GM19455 (cell line): ENCODE measurements around the gene FADS2.
"Not testable (repeated sequence)": the region's sequence is repeated elsewhere in the genome, so short reads cannot be mapped to it uniquely, and the experiment has no call there.

Experiments
- ATAC-seq: cut with Tn5 transposase; IDR thresholded peaks from one replicate; pipeline ENCODE4 v1.9.1; 2021; ENCODE audit not compliant: unreplicated experiment

FADS2 gene

DNA sequence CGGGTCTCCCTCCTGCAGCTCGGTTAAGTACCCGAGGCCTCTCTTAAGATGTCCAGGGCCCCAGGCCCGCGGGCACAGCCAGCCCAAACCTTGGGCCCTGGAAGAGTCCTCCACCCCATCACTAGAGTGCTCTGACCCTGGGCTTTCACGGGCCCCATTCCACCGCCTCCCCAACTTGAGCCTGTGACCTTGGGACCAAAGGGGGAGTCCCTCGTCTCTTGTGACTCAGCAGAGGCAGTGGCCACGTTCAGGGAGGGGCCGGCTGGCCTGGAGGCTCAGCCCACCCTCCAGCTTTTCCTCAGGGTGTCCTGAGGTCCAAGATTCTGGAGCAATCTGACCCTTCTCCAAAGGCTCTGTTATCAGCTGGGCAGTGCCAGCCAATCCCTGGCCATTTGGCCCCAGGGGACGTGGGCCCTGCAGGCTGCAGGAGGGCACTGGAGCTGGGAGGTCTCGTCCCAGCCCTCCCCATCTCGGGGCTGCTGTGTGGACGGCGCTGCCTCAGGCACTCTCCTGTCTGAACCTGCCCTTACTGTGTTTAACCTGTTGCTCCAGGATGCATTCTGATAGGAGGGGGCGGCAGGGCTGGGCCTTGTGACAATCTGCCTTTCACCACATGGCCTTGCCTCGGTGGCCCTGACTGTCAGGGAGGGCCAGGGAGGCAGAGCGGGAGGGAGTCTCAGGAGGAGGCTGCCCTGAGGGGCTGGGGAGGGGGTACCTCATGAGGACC is 38.3 kb downstream of the FADS2 start:
- no peak for ATAC-seq

DNA sequence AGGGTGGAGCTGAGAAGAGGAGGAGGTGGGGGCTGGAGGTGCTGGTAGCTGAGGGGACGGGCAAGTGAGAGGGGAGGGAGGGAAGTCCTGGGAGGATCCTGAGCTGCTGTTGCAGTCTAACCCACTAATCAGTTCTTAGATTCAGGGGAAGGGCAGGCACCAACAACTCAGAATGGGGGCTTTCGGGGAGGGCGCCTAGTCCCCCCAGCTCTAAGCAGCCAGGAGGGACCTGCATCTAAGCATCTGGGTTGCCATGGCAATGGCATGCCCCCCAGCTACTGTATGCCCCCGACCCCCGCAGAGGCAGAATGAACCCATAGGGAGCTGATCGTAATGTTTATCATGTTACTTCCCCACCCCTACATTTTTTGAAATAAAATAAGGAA is 38.9 kb downstream of the FADS2 start:
- no peak for ATAC-seq

DNA sequence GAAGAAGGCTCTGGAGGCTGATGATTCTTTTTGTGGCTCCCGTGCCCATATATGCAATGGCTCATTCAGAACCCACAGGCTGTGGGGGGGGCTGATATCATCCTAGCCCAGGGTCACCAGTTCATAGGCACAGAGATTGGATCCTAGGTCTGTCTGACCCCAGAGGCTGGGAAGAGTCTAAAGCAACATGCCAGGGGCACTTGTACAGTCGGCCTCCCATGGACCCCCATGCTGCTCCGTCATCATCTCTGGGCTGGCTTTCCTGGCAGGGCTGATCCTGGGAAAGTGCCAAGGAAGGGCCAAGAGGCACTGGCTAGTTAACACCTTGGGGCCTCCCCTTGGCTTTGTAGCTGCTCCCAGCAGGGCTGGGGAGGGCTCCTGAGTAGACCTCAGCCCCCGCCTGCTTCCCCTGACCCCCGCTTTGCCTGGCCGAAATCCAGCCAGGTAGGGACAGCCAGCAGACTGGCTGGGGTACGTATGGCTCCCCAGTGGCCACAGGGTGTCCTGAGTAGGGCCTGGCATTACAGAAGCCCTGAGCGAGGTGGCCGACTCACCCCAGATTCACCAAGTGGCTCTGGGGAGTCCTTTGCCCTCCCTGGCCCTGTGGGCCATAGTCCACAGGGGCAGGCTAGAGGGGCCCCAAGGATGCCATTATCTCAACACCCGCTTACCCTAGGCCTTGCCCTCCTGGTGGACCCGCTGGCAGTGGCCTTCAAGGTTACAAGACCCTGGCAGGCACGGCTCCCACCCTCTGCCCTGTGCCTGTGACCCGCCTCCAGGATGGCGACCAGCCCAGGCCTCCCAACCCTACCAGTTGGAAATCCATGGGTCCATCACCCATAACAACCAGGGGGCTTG is 40.7 kb downstream of the FADS2 start:
- no peak for ATAC-seq

DNA sequence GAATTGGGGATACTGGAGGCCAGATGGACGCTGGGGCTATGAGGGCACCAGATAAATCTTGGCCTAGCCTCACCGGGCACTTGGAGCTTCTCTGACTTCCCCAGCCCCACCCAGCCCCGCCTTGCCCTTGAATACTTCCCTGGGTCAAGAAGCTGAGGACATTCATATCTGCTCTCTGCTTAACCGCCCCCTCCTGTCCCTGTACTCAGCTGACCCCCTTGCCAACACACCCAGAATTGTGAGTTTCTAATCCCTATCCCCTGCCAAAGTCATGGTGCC is 41.3 kb downstream of the FADS2 start:
- ATAC-seq: no peak

DNA sequence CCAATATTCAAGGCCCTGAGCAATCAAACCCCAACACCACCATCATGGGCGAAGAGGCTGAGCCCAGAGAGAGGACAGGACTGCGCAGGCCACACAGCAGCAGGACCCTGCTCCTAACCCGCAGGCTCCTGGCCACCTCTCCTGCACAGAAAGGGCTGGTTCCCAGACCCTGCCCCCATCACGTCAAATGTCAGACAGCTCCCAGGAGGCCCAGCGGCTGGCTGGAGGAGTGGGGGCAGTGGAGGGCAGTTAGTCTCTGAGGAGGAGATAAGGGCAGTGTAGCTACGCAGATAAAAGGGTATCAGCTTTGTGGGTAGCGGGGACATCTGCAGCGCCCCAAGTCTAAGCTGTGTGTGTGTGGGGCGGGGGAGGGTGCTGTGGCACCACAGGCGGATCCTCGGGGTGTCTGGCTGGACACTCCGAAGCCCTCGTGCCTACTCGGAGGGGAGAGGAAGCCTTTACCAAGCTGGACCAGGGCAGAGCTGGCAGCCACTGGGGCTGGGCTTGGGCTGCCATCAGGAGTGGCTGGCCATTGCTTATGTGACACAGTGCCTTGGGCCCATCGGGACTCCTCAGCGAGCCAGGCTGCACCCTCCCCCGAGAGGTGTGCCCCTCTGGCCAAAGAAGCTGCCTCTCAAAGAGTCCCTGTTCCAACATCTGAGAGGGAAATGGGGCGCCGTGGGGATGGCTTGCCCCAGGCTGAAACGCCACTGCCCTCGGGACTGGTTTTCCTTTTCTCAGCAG is 41.8 kb downstream of the FADS2 start:
- no peak for ATAC-seq

DNA sequence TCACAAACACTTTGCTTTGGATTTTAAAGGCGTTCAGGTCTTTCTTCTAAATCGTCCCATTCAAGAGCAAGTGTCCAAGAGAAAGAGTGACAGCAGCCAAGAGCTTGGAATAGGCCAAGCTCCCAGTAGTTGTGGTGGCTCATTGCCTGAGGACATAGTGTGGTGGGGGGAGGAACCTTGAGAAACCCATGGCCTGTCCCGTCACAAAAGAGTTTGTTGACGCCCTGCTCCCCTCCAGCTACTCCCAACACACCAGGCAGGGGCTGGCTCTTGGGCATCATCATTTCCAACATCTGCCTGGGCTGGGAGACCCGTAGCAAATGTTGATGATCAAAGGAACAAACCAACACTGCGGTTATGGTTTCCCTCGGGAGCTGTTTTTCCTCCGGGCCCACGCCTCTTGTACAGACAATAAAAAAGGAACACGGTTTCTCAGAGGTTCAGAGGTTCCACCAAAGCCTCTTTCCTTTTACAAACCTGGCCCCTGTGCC is 42.5 kb downstream of the FADS2 start:
- ATAC-seq: no peak

DNA sequence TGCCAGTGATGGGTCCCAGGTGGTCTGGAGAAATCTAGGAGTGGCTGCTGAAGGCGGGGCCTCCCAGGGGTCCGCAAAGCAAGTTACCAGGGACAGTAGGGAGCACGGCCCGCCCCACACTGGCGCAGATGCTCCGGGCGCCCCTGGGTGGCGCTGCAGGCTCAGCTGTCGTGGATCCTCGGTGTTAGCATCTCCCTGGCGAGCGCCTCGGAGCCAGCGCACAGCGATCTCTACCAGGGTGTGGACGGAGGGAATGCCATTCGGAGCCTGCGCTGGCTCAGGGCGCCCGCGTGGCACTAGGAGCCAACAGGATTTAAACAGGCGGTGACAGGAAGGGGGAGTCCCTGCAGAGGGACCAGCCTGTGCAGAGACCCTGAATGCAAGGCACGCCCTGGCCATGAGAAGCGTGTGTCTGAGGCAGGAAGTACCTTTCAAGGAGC is 43.1 kb downstream of the FADS2 start:
- ATAC-seq: peak; percentile 60

DNA sequence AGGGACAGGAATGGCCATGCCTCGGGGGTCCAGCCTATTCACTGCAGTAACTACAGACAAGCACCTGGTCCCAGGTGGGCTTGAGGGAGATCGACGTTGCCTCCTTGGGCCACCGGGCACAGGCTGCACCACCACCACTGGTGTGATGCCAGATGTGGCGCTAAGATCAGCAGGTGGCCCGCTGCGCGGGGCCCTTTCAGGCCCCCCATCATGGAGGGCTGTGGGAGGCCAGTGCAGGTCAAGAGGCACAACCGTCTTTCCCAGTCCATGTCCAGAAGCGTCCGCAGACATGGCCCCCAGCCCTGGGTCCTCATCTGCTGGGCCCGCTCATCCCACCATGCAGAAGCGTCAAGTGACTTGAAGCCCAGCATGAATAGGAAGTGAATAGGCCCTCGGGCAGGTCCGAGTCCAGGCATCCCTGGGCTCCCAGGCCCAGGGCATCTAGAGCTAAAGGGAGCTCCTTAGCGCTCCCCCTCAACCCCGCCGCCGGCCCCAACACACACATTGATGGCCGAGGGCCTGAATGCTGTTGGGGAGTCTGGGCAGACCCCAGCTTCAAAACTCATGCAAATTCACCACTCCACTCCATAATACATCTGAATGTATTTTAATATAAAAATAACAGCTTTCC is 45.0 kb downstream of the FADS2 start:
- no peak for ATAC-seq

DNA sequence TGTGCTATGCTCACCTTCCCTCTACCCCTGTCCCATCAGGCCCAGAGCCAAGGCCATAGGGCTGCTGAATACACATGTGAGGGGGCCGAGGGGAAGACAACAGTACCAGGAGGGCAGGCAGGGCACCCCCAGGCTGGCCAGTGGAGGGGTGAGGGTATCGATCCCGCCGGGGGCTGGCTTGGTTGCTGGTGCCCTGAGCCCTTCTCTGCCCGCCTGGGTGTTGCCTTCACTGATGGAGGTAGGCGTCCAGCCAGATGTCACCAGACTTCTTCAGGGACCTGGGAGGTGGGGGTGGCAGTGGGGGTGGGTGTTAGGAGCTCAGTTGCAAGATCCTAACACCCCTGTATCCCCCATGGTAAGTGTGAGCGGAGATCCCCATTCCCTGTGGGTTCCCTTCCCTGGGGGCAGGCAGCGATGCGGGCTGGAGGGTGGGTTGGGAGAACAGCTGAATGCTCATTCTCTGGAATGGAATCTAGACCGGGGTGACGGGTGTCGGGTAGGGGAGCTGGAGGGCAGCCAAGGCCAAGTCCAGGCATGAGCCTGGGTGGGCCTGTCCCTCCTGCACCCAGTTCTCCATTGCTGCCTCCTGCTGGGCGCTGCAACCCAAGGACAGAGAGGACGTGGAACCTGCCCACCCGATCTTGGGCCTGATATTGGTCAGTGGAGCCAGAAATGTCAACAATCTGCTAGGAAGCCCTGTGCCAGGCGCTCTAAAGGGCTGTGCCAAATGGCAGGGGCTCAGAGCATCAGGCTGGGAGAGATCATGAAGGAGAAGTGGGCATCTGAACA is 45.7 kb downstream of the FADS2 start:
- no peak for ATAC-seq

DNA sequence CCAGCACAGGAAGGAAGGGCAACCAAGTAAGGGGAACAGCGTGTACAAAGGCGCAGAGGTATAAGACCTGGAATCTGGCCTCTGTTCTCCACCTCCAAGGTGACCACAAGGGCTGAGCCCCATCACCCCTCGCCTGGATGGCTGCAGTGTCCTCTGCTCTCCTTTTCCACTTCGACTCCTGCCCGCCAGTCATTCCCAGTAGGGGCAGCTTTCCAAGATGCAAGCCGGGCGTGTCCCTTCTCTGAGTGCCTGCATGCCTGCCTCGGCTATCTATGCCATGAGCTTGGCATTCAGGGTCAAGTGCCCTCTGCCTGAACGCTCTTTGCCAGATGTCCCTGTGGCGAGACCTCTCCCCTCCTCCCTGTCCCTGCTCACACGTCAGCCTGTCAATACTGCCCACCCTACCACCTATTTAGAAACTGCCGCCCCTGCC is 46.3 kb downstream of the FADS2 start:
- ATAC-seq: no peak

DNA sequence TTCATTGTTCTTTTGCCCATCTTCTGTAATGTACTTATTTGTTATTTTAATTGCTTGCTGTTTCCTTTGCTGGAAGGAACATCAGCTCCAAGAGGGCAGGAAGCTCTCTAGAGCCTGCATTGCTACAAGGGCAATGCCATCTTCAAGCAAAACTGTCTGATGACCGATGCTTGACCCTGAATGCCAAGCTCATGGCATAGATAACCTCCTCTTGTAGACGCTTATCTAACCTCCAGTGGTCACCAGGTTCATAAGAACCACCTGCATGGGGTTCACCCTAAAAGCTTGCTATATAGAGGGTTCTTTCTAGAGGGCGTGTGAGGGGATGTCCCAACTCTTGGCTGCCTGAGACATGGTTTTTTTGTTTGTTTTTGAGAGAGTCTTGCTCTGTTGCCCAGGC is 46.8 kb downstream of the FADS2 start:
- no peak for ATAC-seq

DNA sequence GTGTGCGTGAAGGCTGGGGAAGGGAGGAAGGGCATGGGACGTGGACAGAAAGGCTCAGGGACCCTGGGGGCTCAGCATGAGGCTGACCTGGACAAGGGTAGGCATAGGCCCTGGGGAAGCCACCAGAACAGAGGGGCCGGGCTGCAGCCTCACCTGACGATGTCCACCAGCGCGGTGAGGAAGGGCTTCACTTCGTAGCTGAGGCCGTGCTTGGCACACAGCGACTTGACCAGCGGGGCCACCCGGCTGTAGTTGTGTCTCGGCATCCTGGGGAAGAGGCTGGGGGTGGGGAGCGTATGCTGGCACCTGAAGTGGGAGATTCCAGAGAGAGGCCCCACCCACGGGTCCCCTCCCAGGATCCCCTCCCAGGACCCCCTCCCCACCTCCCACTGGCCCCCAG is 47.6 kb downstream of the FADS2 start:
- no peak for ATAC-seq

DNA sequence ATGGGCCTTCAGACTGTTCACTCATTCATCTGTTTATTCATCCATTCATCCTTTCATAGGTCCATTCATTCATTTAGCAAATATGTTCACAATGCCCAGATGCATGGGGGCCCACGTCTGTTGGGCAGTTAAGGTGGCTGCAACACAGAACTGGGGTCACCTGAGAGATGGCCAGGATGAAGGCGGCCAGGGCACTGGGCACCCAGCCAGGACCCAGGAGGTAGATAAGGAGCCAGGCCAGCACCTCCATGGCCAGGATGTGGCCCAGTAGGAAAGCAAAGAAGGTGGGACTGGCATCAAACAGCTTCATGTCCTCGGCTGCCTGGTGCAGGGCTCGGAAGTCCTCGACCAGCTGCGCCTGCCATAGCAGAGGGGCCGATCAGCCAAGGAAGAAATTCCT is 51.1 kb downstream of the FADS2 start:
- no peak for ATAC-seq

DNA sequence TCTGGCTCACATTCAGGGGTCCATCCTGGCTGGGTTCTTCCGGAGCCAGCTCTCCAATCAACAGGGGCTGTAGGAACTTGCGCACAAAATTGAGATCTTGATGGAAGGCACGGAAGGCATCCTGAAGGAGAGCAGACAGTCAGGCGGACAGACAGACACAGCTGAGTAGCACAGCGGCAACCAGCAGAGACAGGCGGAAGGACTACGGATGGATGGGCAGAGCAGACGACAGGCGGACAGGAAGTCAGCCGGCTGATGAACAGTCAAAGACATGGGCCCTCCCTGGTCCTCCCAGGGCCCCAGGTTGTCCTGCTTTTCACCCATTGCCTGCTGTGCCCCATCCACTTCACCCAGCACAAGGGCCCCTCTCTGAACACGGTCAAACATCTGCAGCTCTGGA is 51.9 kb downstream of the FADS2 start:
- no peak for ATAC-seq

DNA sequence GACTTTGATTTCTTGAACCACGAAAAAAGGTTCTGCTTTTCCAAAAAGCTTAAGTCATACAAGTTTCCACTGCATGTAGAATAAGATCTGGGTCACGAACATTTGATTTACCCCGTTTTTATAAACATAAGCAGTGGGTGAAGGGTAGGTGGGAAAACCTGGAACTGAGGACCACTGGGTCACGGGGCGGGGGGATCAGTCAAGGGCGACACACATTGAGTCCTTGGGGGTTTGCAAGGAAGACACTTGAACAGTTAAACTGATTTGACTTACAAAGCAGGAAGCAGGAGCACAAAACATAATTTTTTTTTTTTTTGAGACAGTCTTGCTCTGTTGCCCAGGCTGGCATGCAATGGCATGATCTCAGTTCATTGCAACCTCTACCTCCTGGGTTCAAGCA is 52.4 kb downstream of the FADS2 start:
- no peak for ATAC-seq

DNA sequence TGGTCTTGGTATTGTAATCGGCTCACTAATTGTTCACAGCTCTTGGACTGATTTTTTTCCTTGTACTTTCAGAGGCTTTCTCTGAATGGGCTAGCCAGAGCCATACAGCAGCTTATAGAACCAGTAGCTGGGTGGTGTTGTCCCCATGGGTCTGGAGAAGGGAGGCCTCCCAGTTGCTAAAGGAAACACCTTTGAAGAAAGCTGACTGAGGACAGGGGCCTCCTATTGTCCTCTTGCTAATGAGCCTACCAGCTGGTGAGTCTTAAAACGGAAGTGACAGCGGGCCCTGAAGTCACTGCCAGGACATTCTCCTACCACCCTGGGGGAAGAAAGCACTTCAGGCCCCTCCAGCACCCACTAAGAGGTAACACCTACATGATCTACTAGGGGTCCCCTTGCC is 53.3 kb downstream of the FADS2 start:
- no peak for ATAC-seq

DNA sequence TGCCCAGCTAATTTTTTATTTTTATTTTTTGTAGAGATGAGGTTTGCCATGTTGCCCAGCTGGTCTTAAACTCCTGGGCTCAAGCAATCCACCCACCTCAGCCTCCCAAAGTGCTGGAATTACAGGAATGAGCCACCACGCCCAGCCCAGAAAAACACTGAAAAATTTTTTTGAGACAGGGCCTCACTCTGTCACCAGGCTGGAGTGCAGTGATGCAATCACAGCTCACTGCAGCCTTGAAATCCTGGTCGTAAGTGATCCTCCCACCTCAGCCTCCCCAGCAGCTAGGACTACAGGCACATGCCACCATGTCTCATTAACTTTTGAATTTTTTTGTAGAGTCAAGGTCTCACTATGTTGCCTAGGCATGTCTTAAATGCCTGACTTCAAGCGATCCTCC is 54.2 kb downstream of the FADS2 start:
- not testable (repeated sequence) for ATAC-seq

DNA sequence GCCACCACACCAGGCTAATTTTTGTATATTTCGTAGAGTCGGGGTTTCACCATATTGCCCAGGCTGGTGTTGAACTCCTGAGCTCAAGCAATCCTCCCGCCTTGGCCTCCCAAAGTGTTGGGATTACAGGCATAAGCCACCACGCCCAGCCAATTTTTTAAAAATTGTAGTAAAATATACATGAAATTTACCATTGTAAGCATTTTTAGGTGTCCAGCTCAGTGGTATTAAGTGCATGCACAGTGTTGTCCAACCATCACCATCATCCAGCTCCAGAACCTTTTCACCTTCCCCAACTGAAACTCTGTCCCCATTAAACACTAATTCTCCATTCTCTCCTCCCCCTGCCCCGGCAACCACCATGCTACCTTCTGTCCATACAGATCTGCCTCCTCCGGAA is 54.8 kb downstream of the FADS2 start:
- no peak for ATAC-seq

DNA sequence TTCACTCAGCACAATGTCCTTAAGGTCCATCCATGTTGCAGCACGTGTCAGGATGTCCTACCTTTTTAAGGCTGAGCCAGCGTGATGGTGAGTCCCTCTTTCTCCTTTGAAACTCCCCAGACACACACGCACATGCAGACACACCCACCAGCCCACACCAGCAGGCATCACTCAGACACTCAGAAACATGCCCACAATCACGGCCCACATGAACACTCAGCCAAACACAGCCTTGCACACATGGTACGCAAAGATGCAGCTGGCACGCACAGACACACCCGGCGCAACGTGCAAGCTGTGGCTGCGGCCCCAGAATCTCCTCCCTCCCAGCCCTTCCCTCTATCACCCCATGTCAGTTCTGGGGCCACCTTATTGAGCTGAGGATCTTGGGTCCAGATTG is 55.2 kb downstream of the FADS2 start:
- ATAC-seq: no peak

DNA sequence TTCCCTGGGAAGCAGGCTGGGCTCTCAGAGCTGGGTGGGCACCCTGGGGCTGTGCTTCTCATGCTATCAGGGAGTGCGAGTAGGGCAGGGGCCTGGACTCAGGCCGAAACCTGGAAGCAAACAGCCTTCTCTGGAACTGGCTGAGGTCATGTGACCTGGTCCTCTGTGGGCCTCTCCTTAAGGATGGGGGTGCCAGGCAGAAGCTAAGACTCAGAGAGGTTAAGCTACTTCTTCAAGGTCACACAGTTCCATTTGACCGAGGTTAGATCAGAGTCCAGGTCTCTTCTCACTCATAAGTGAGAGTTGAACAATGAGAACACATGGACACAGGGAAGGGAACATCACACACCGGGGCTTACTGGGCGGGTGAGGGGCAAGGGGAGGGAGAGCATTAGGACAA is 55.8 kb downstream of the FADS2 start:
- no peak for ATAC-seq
